ENCODE data around the gene RALGAPA2. TPM values are rescaled to one million over a fixed set of nuclear protein-coding genes. Genes with fewer than 3 reads are reported as not detected.

Gene RALGAPA2
- total RNA-seq, 1 experiment from 2014 or later, result 10.8 TPM

- RAD21 ChIA-PET (ENCODE audit: low non-redundant PET in 1 of 2, low total read pairs in 2 of 2, uncharacterized antibody in 2 of 2, unreplicated experiment in 2 of 2), result no interaction called here
- H3K79me2 ChIP-seq (ENCODE audit: insufficient read depth, low read length), result no peaks in the 10 kb centered on the region
- TF ChIP-seq EZH2 (IDR thresholded peaks at IDR 0.05), result no peak
- H3K9me3 ChIP-seq (ENCODE audit: control insufficient read depth in 1 of 2, insufficient read depth in 1 of 2, low read depth in 1 of 2, low read length in 2 of 2), result no peaks in the 10 kb centered on the region
- intact Hi-C loops (cut with micrococcal nuclease), result no loop called here
- H2AFZ ChIP-seq (ENCODE audit: low read depth, low read length, poor library complexity, severe bottlenecking), result no peak overlapping the region
- no peak overlapping the region for H3K4me2 ChIP-seq (ENCODE audit: low read length)
- DNase-seq (ENCODE audit: low read depth, low spot score) (no peak), ATAC-seq (no peak)
- H3K4me1 ChIP-seq (ENCODE audit: control insufficient read depth in 1 of 2, insufficient read depth in 2 of 2, low read length in 2 of 2), result no peaks in the 10 kb centered on the region
- no peaks in the 10 kb centered on the region for H3K36me3 ChIP-seq (ENCODE audit: control insufficient read depth in 1 of 2, insufficient read depth in 2 of 2, low read length in 2 of 2)
- no peak overlapping the region for H3K9ac ChIP-seq (ENCODE audit: low read length)
- no peaks in the 10 kb centered on the region for H3K27me3 ChIP-seq (ENCODE audit: insufficient read depth, low read length)
- H4K20me1 ChIP-seq (ENCODE audit: insufficient read depth), result no peaks in the 10 kb centered on the region
- no peak overlapping the region for H3K27ac ChIP-seq (ENCODE audit: low read depth, low read length)
- POLR2A ChIA-PET, result no interaction called here
- no peaks in the 10 kb centered on the region for H3K9me2 ChIP-seq (ENCODE audit: insufficient read depth)
- CTCF ChIA-PET, result no interaction called here
- H3K4me3 ChIP-seq (replicated peaks in 1 of 2; ENCODE audit: low read depth in 1 of 2, low read length in 2 of 2), result no peak overlapping the region
- no TSS peak for BruUV-seq (replicated peaks)
Measured at GRCh38 chr20:20488388-20488787, 224.1 kb downstream of the RALGAPA2 start.

- Histone ChIP-seq H3K9me3 (ENCODE audit: control insufficient read depth in 1 of 2, insufficient read depth in 1 of 2, low read depth in 1 of 2, low read length in 2 of 2) (no peaks in the 10 kb centered on the region), H3K4me3 (replicated peaks in 1 of 2; ENCODE audit: low read depth in 1 of 2, low read length in 2 of 2) (no peak overlapping the region), H2AFZ (ENCODE audit: low read depth, low read length, poor library complexity, severe bottlenecking) (no peak overlapping the region), H3K9me2 (ENCODE audit: insufficient read depth) (no peaks in the 10 kb centered on the region), H3K9ac (ENCODE audit: low read length) (no peak overlapping the region), H3K27me3 (ENCODE audit: insufficient read depth, low read length) (no peaks in the 10 kb centered on the region), H3K4me1 (ENCODE audit: control insufficient read depth in 1 of 2, insufficient read depth in 2 of 2, low read length in 2 of 2) (no peaks in the 10 kb centered on the region), H3K79me2 (ENCODE audit: insufficient read depth, low read length) (no peaks in the 10 kb centered on the region), H3K27ac (ENCODE audit: low read depth, low read length) (no peak overlapping the region), H3K36me3 (ENCODE audit: control insufficient read depth in 1 of 2, insufficient read depth in 2 of 2, low read length in 2 of 2) (no peaks in the 10 kb centered on the region), H3K4me2 (ENCODE audit: low read length) (no peak overlapping the region), H4K20me1 (ENCODE audit: insufficient read depth) (no peaks in the 10 kb centered on the region)
- CTCF ChIA-PET, result no interaction called here
- ATAC-seq, result no peak
- RAD21 ChIA-PET (ENCODE audit: low non-redundant PET in 1 of 2, low total read pairs in 2 of 2, uncharacterized antibody in 2 of 2, unreplicated experiment in 2 of 2), result no interaction called here
- POLR2A ChIA-PET, result no interaction called here
- BruUV-seq (replicated peaks), result no TSS peak
- no peak for DNase-seq (ENCODE audit: low read depth, low spot score)
- intact Hi-C loops (cut with micrococcal nuclease), result no loop called here
- TF ChIP-seq MAX (IDR thresholded peaks at IDR 0.05), result no peak
- no peak for TF ChIP-seq CBX3 (IDR thresholded peaks at IDR 0.05; ENCODE audit: low read depth)
- TF ChIP-seq SIN3A (IDR thresholded peaks at IDR 0.05; ENCODE audit: low read depth), result no peak
- no peak for TF ChIP-seq JUND (IDR thresholded peaks at IDR 0.05)
Measured at GRCh38 chr20:20487811-20488210, 224.6 kb downstream of the RALGAPA2 start.

All from HCT116 (cell line).